WTC11 (cell line): ENCODE measurements around the gene CISD2. TPM values are rescaled to one million over a fixed set of nuclear protein-coding genes. Genes with fewer than 3 reads are reported as not detected.

Experiments used
- total RNA-seq: library from RNA; stranded (reverse); gene quantifications from 3 replicates; pipeline ENCODE4 v1.2.3, GENCODE V29; 2021

Gene CISD2
- total RNA-seq, 1 experiment from 2014 or later: 30.0 TPM

Other genes starting within 250 kb of the CISD2 start
- gene MANBA, start 108.0 kb upstream of the CISD2 start, total RNA-seq: 35.1 to 37.6 TPM (median 37.5 TPM) in 3 replicates
- gene UBE2D3, start 41.4 kb upstream of the CISD2 start, total RNA-seq: 326 to 351 TPM (median 334 TPM) in 3 replicates
- gene SLC9B1, start 150.7 kb downstream of the CISD2 start, total RNA-seq: 0.34 to 1.4 TPM (median 0.59 TPM) in 3 replicates
- 4.6 to 6.1 TPM (median 5.0 TPM) in 3 replicates for gene SLC9B2, start 207.8 kb downstream of the CISD2 start, total RNA-seq
- 38.8 to 40.7 TPM (median 39.6 TPM) in 3 replicates for gene BDH2, start 230.8 kb downstream of the CISD2 start, total RNA-seq